ENCODE results near the gene ABLIM2. TPM values are rescaled to one million over a fixed set of nuclear protein-coding genes. Genes with fewer than 3 reads are reported as not detected.

ABLIM2 gene
- total and polyA plus RNA-seq, 4 donors, result 12.2 to 60.4 (median 43.1) TPM

DNA sequence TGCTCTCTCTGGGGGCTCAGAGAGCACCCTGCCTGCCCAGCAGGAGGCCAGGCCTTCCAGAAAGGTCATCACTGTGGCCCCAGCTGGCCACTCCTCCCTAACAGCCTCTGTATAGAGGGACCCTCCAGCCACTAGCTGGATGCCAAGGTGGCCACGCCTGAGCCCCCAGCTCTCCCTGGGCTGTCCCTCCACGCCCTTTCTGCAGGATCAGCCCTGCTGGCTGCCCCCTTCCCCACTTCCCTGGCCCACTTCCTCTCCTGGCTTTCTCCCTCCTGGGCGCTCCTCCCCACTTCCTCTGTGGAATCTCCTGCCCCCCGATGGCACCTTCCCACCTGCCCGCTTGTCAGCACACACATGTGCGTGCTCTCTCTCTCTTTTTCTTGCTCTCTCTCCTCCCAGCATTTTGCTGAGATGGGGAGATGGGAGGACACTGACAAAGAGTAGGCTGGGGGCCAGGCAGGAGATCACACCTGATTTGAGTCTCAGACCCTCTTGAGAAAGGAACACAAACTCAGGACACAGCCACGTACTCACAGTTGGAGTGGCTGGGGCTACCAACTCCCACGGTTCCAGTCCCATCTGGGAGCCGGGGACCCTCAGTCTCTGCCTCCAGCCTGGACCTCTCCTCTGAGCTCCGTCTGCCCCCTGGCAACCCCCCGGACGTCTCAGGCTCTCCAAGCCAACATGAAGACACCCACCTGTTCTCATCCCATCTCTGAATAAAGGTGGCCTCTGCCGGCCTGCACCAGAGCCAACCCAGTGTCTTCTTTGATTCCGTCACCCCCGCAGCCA lies 156.9 kb downstream of the ABLIM2 start:
- no peak overlapping the region for H3K27ac ChIP-seq (ENCODE audit: low read depth, low read length)
- H3K4me3 ChIP-seq (ENCODE audit: low read depth, low read length), result no peak overlapping the region
- no peaks in the 10 kb centered on the region for H3K27me3 ChIP-seq (ENCODE audit: control insufficient read depth, insufficient read depth, low read length)
- no peaks in the 10 kb centered on the region for H3K9me3 ChIP-seq (ENCODE audit: control insufficient read depth, insufficient read depth, low read length)
- H3K36me3 ChIP-seq (ENCODE audit: control insufficient read depth, insufficient read depth, low read length), result peaks cover 80% of the 10 kb centered on the region
- WGBS (ENCODE audit: insufficient coverage), result 90% methylated on average over 11 of the region's 15 CpGs
- peaks cover 12% of the 10 kb centered on the region for H3K4me1 ChIP-seq (ENCODE audit: control insufficient read depth, insufficient read depth, low read length)
- DNase-seq (ENCODE audit: low read depth in 4 of 6, low spot score in 6 of 6), result no peak

- WGBS (ENCODE audit: insufficient coverage), result 83% methylated on average over 25 of the region's 25 CpGs
- H3K36me3 ChIP-seq (ENCODE audit: control insufficient read depth, insufficient read depth, low read length), result peaks cover 76% of the 10 kb centered on the region
- H3K4me1 ChIP-seq (ENCODE audit: control insufficient read depth, insufficient read depth, low read length), result peaks cover 4% of the 10 kb centered on the region
- H3K27ac ChIP-seq (ENCODE audit: low read depth, low read length), result no peak overlapping the region
- DNase-seq (ENCODE audit: low read depth in 4 of 6, low spot score in 6 of 6), result no peak
- no peaks in the 10 kb centered on the region for H3K9me3 ChIP-seq (ENCODE audit: control insufficient read depth, insufficient read depth, low read length)
- H3K4me3 ChIP-seq (ENCODE audit: low read depth, low read length), result no peak overlapping the region
- no peaks in the 10 kb centered on the region for H3K27me3 ChIP-seq (ENCODE audit: control insufficient read depth, insufficient read depth, low read length)
Observed at GRCh38 chr4:8000721-8001491, 157.7 kb downstream of the ABLIM2 start.

DNA sequence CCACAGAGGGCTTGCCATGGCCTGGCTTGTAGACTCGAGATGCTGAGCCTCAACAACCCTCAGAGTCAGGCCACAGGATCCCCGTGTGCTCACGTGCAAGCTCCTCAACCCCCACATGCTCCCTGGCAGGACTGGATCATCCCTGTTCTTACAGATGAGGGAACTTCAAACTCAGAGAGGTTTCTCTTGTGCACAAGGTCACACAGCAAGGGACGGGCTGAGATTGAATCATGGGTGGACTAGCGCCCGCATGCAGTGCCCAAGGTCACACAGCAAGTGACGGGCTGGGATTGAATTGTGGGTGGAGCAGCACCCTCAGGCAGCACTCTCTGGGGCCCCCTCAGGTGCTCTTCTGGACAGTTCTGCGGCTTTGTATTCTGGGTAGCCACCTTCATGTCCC lies 158.4 kb downstream of the ABLIM2 start:
- Histone ChIP-seq H3K27me3 (ENCODE audit: control insufficient read depth, insufficient read depth, low read length) (no peaks in the 10 kb centered on the region), H3K4me1 (ENCODE audit: control insufficient read depth, insufficient read depth, low read length) (no peaks in the 10 kb centered on the region), H3K9me3 (ENCODE audit: control insufficient read depth, insufficient read depth, low read length) (no peaks in the 10 kb centered on the region), H3K27ac (ENCODE audit: low read depth, low read length) (no peak overlapping the region), H3K4me3 (ENCODE audit: low read depth, low read length) (no peak overlapping the region), H3K36me3 (ENCODE audit: control insufficient read depth, insufficient read depth, low read length) (peaks cover 76% of the 10 kb centered on the region)
- DNase-seq (ENCODE audit: low read depth in 4 of 6, low spot score in 6 of 6), result no peak
- 85% methylated on average over 8 of the region's 8 CpGs for WGBS (ENCODE audit: insufficient coverage)

GRCh38 chr4:7999695-8000094 lies 158.9 kb downstream of the ABLIM2 start:
- no peaks in the 10 kb centered on the region for H3K4me1 ChIP-seq (ENCODE audit: control insufficient read depth, insufficient read depth, low read length)
- no peaks in the 10 kb centered on the region for H3K27me3 ChIP-seq (ENCODE audit: control insufficient read depth, insufficient read depth, low read length)
- H3K9me3 ChIP-seq (ENCODE audit: control insufficient read depth, insufficient read depth, low read length), result no peaks in the 10 kb centered on the region
- H3K27ac ChIP-seq (ENCODE audit: low read depth, low read length), result no peak overlapping the region
- no peak overlapping the region for H3K4me3 ChIP-seq (ENCODE audit: low read depth, low read length)
- WGBS (ENCODE audit: insufficient coverage), result 99% methylated on average over 8 of the region's 8 CpGs
- no peak for DNase-seq (ENCODE audit: low read depth in 4 of 6, low spot score in 6 of 6)
- peaks cover 71% of the 10 kb centered on the region for H3K36me3 ChIP-seq (ENCODE audit: control insufficient read depth, insufficient read depth, low read length)

- WGBS (ENCODE audit: insufficient coverage), result 100% methylated on average over 6 of the region's 7 CpGs
Observed at GRCh38 chr4:7999279-7999678, 159.3 kb downstream of the ABLIM2 start.

DNA sequence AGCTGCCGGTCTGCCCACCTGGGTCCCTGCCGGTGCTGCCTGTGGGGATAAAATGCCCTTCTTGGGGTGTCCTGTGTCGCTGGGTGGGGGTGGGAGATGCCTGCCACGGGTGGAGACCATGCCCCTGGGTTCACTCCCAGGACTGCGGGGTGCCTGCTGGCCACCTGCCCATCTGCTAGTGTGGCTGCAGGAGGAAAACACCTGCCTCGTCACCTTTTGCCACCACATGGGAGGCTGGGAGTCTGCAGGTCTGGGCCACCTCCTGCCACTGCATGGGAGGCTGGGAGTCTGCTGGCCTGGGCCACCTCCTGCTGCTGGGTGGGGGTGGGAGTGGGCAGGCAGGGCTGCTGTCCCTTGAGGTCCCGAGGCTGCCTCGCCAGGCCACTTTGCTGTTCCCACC lies 160.2 kb downstream of the ABLIM2 start:
- no peak for DNase-seq (ENCODE audit: low read depth in 4 of 6, low spot score in 6 of 6)
- H3K36me3 ChIP-seq (ENCODE audit: control insufficient read depth, insufficient read depth, low read length), result peaks cover 62% of the 10 kb centered on the region
- no peaks in the 10 kb centered on the region for H3K9me3 ChIP-seq (ENCODE audit: control insufficient read depth, insufficient read depth, low read length)
- H3K27me3 ChIP-seq (ENCODE audit: control insufficient read depth, insufficient read depth, low read length), result no peaks in the 10 kb centered on the region
- no peak overlapping the region for H3K27ac ChIP-seq (ENCODE audit: low read depth, low read length)
- no peak overlapping the region for H3K4me3 ChIP-seq (ENCODE audit: low read depth, low read length)
- WGBS (ENCODE audit: insufficient coverage), result 92% methylated on average over 8 of the region's 8 CpGs
- no peaks in the 10 kb centered on the region for H3K4me1 ChIP-seq (ENCODE audit: control insufficient read depth, insufficient read depth, low read length)

More at GRCh38 chr4:7999279-7999678, 159.3 kb downstream of the ABLIM2 start:
- no peak for DNase-seq (ENCODE audit: low read depth in 4 of 6, low spot score in 6 of 6)
- Histone ChIP-seq H3K4me1 (ENCODE audit: control insufficient read depth, insufficient read depth, low read length) (no peaks in the 10 kb centered on the region), H3K36me3 (ENCODE audit: control insufficient read depth, insufficient read depth, low read length) (peaks cover 68% of the 10 kb centered on the region), H3K4me3 (ENCODE audit: low read depth, low read length) (no peak overlapping the region), H3K27ac (ENCODE audit: low read depth, low read length) (no peak overlapping the region), H3K27me3 (ENCODE audit: control insufficient read depth, insufficient read depth, low read length) (no peaks in the 10 kb centered on the region), H3K9me3 (ENCODE audit: control insufficient read depth, insufficient read depth, low read length) (no peaks in the 10 kb centered on the region)

DNA sequence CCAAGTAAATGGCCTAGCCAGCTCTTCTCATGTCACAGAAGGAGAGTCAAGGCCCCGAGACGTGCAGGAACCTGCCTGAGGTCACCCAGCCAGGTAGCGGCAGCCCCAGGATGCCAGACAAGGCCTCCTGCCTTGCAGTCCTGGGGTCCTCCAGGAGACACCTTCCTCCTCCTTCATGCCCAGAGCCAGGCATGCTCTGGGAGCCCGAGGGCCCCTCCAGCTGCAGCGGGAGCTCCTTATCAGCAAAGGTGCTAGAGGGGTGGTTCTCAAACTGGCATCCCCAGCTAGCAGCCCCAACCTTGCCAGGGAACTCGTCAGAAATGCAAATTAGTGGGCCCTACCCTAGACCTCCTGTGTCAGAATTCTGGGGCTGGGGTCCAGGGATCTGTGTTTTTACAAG lies 162.7 kb downstream of the ABLIM2 start:
- Histone ChIP-seq H3K9me3 (ENCODE audit: control insufficient read depth, insufficient read depth, low read length) (no peaks in the 10 kb centered on the region), H3K4me3 (ENCODE audit: low read depth, low read length) (no peak overlapping the region), H3K27ac (ENCODE audit: low read depth, low read length) (no peak overlapping the region), H3K27me3 (ENCODE audit: control insufficient read depth, insufficient read depth, low read length) (no peaks in the 10 kb centered on the region), H3K4me1 (ENCODE audit: control insufficient read depth, insufficient read depth, low read length) (peaks cover 6% of the 10 kb centered on the region), H3K36me3 (ENCODE audit: control insufficient read depth, insufficient read depth, low read length) (peaks cover 54% of the 10 kb centered on the region)
- 90% methylated on average over 6 of the region's 6 CpGs for WGBS (ENCODE audit: insufficient coverage)
- DNase-seq (ENCODE audit: low read depth in 4 of 6, low spot score in 6 of 6), result no peak

DNA sequence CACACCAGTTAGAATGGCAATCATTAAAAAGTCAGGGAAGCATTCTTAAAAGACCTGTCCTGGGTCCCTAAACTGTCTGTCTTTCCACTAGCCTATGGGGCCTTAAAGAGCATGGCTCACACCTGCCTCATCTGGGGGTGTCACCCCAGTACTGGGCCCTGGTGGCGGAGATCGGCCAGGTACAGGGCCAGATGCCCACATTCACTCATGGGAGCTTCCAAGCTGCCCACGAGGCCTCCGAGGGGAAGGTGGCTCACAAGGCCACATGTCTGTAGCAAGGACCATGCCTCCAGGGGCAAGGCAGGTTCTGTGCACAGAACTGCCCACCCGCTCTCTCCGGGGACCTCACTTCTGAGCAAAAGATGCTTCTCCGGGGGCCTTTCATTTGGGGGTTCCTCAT lies 163.5 kb downstream of the ABLIM2 start:
- H3K27ac ChIP-seq (ENCODE audit: low read depth, low read length), result no peak overlapping the region
- H3K27me3 ChIP-seq (ENCODE audit: control insufficient read depth, insufficient read depth, low read length), result no peaks in the 10 kb centered on the region
- no peak overlapping the region for H3K4me3 ChIP-seq (ENCODE audit: low read depth, low read length)
- H3K4me1 ChIP-seq (ENCODE audit: control insufficient read depth, insufficient read depth, low read length), result peaks cover 6% of the 10 kb centered on the region
- DNase-seq (ENCODE audit: low read depth in 4 of 6, low spot score in 6 of 6), result no peak
- H3K36me3 ChIP-seq (ENCODE audit: control insufficient read depth, insufficient read depth, low read length), result peaks cover 52% of the 10 kb centered on the region
- 93% methylated on average over 7 of the region's 7 CpGs for WGBS (ENCODE audit: insufficient coverage)
- no peaks in the 10 kb centered on the region for H3K9me3 ChIP-seq (ENCODE audit: control insufficient read depth, insufficient read depth, low read length)

- Histone ChIP-seq H3K27me3 (ENCODE audit: control insufficient read depth, insufficient read depth, low read length) (no peaks in the 10 kb centered on the region), H3K27ac (ENCODE audit: low read depth, low read length) (no peak overlapping the region)
- WGBS (ENCODE audit: insufficient coverage), result 83% methylated on average over 1 of the region's 6 CpGs
Observed at GRCh38 chr4:7993671-7994070, 164.9 kb downstream of the ABLIM2 start.

More at GRCh38 chr4:7993671-7994070, 164.9 kb downstream of the ABLIM2 start:
- Histone ChIP-seq H3K4me3 (ENCODE audit: low read depth, low read length) (no peak overlapping the region), H3K36me3 (ENCODE audit: control insufficient read depth, insufficient read depth, low read length) (peaks cover 41% of the 10 kb centered on the region), H3K9me3 (ENCODE audit: control insufficient read depth, insufficient read depth, low read length) (no peaks in the 10 kb centered on the region), H3K4me1 (ENCODE audit: control insufficient read depth, insufficient read depth, low read length) (peaks cover 6% of the 10 kb centered on the region)
- DNase-seq (ENCODE audit: low read depth in 4 of 6, low spot score in 6 of 6), result no peak

Measured in spinal cord (tissue), 10 donors.